Hepatocyte (in vitro differentiated cells): ENCODE measurements around the gene TMEM9B. TPM values are rescaled to one million over a fixed set of nuclear protein-coding genes. Genes with fewer than 3 reads are reported as not detected.

Source experiments
- DNase-seq: peaks from one replicate; pipeline ENCODE4 v3.0.0-alpha.2; 2016; ENCODE audit warnings: low spot score
- H2AFZ ChIP-seq: fragments of 200-600 bp; sonication (generic); 2 replicates; pipeline ENCODE4 v1.6.0; 2016; ENCODE audit warnings: antibody characterized with exemption, mild to moderate bottlenecking
- H3K27ac ChIP-seq: fragments of 200-600 bp; sonication (generic); 2 replicates; pipeline ENCODE4 v1.5.1; 2016; ENCODE audit warnings: mild to moderate bottlenecking
- H3K27me3 ChIP-seq: fragments of 200-600 bp; sonication (generic); 2 replicates; pipeline ENCODE4 v1.6.1; 2016
- H3K36me3 ChIP-seq: fragments of 200-600 bp; sonication (generic); replicated peaks from 2 replicates; pipeline ENCODE4 v1.5.1; 2016; ENCODE audit warnings: low read depth; ENCODE audit not compliant: insufficient read depth
- H3K4me1 ChIP-seq: fragments of 200-600 bp; sonication (generic); 2 replicates; pipeline ENCODE4 v1.5.1; 2016; ENCODE audit warnings: mild to moderate bottlenecking, moderate library complexity; ENCODE audit not compliant: insufficient read depth
- H3K4me2 ChIP-seq: fragments of 200-600 bp; sonication (generic); 2 replicates; pipeline ENCODE4 v1.6.0; 2016
- H3K4me3 ChIP-seq: fragments of 200-600 bp; sonication (generic); 2 replicates; pipeline ENCODE4 v1.5.1; 2016; ENCODE audit warnings: mild to moderate bottlenecking
- H3K79me2 ChIP-seq: fragments of 200-600 bp; sonication (generic); 2 replicates; pipeline ENCODE4 v1.6.0; 2017; ENCODE audit warnings: mild to moderate bottlenecking
- H3K9me2 ChIP-seq: fragments of 200-600 bp; sonication (generic); replicated peaks from 2 replicates; pipeline ENCODE4 v1.6.0; 2017; ENCODE audit warnings: mild to moderate bottlenecking; ENCODE audit not compliant: insufficient read depth
- H3K9me3 ChIP-seq: fragments of 200-600 bp; sonication (generic); 2 replicates; pipeline ENCODE4 v1.5.1; 2016; ENCODE audit warnings: low read depth, mild to moderate bottlenecking
- H4K20me1 ChIP-seq: fragments of 200-600 bp; sonication (generic); 2 replicates; pipeline ENCODE4 v1.6.0; 2016; ENCODE audit warnings: mild to moderate bottlenecking; ENCODE audit not compliant: insufficient read depth, poor library complexity, severe bottlenecking
- CTCF ChIP-seq: fragments of 200-600 bp; sonication (generic); IDR thresholded peaks from 2 replicates; pipeline ENCODE4 v1.5.1; 2016; ENCODE audit warnings: antibody characterized with exemption, mild to moderate bottlenecking; ENCODE audit not compliant: poor library complexity
- EZH2 ChIP-seq: fragments of 200-600 bp; sonication (generic); IDR thresholded peaks from 2 replicates; pipeline ENCODE4 v1.6.1; 2016; ENCODE audit warnings: antibody characterized with exemption, mild to moderate bottlenecking, borderline replicate concordance
- EZH2phosphoT487 ChIP-seq: fragments of 200-600 bp; sonication (generic); IDR thresholded peaks from one replicate; pipeline ENCODE4 v1.6.1; 2018; ENCODE audit warnings: antibody characterized with exemption, mild to moderate bottlenecking, low read depth, moderate library complexity; ENCODE audit not compliant: unreplicated experiment, severe bottlenecking
- WGBS: methylation state at CpG from one replicate; pipeline ENCODE4 v1.1.6; 2016; ENCODE audit warnings: low lambda C conversion rate; ENCODE audit errors: missing lambda C conversion rate; 5-methylcytosine and 5-hydroxymethylcytosine counted together
- polyA plus RNA-seq: library from polyadenylated mRNA; unstranded; fragments of >200 nt; fragmentation: Nextera tagmentation; extraction: Ambion mirVana; gene quantifications from 2 replicates; pipeline ENCODE4 v1.2.1, GENCODE V29; 2016
- total RNA-seq: library from RNA; depleted of rRNA; stranded (reverse); fragments of >200 nt; gene quantifications from 2 replicates; pipeline ENCODE4 v1.2.3, GENCODE V29; 2014

The TMEM9B gene
- total and polyA plus RNA-seq, 2 experiments from 2014 or later: 47.4 to 69.6 TPM

- no peak overlapping the region for H3K27ac ChIP-seq
- TF ChIP-seq EZH2 (no peak), CTCF (no peak), EZH2phosphoT487 (no peak)
- DNase-seq: no peak
- no peak overlapping the region for H3K4me3 ChIP-seq
- H3K27me3 ChIP-seq: no peaks in the 10 kb centered on the region
- H2AFZ ChIP-seq: no peak overlapping the region
- no peaks in the 10 kb centered on the region for H4K20me1 ChIP-seq
- no peaks in the 10 kb centered on the region for H3K4me1 ChIP-seq
- no peaks in the 10 kb centered on the region for H3K9me2 ChIP-seq
- H3K4me2 ChIP-seq: no peak overlapping the region
- 92% methylated on average over 5 of the region's 5 CpGs for WGBS
- H3K36me3 ChIP-seq: no peaks in the 10 kb centered on the region
- H3K9me3 ChIP-seq: no peaks in the 10 kb centered on the region
- no peaks in the 10 kb centered on the region for H3K79me2 ChIP-seq
These were observed 41.6 kb downstream of the TMEM9B start for GRCh38 chr11:8922691-8923090.

- WGBS: 50% methylated on average over 5 of the region's 5 CpGs
- Histone ChIP-seq H3K9me3 (no peaks in the 10 kb centered on the region), H3K27me3 (no peaks in the 10 kb centered on the region), H3K4me1 (peaks cover 22% of the 10 kb centered on the region), H3K4me2 (peak overlapping the region; percentile 59), H3K27ac (peak overlapping the region; percentile 79), H3K36me3 (no peaks in the 10 kb centered on the region), H3K79me2 (peaks cover 19% of the 10 kb centered on the region), H2AFZ (no peak overlapping the region), H4K20me1 (no peaks in the 10 kb centered on the region), H3K4me3 (no peak overlapping the region), H3K9me2 (no peaks in the 10 kb centered on the region)
- peak; percentile 62 for DNase-seq
- TF ChIP-seq EZH2 (no peak), EZH2phosphoT487 (no peak), CTCF (no peak)
These were observed 47.0 kb downstream of the TMEM9B start for GRCh38 chr11:8917157-8917825.

GRCh38 chr11:8914661-8915018, 49.6 kb downstream of the TMEM9B start:
- WGBS: 91% methylated on average over 4 of the region's 4 CpGs
- peak overlapping the region; percentile 61 for H3K4me2 ChIP-seq

More at GRCh38 chr11:8914661-8915018, 49.6 kb downstream of the TMEM9B start:
- Histone ChIP-seq H3K9me2 (no peaks in the 10 kb centered on the region), H3K36me3 (no peaks in the 10 kb centered on the region), H3K27ac (no peak overlapping the region), H3K79me2 (peaks cover 23% of the 10 kb centered on the region), H2AFZ (no peak overlapping the region), H3K4me1 (peaks cover 31% of the 10 kb centered on the region), H3K27me3 (no peaks in the 10 kb centered on the region), H3K4me3 (no peak overlapping the region), H3K9me3 (no peaks in the 10 kb centered on the region), H4K20me1 (no peaks in the 10 kb centered on the region)
- DNase-seq: no peak
- TF ChIP-seq EZH2phosphoT487 (no peak), EZH2 (no peak), CTCF (no peak)
